ENCODE results near the gene NPHP4. TPM values are rescaled to one million over a fixed set of nuclear protein-coding genes. Genes with fewer than 3 reads are reported as not detected.
A peak's percentile ranks its signal among the peaks of the same experiment; 100 is the strongest.

The NPHP4 gene
- total RNA-seq, 1 experiment from 2014 or later, result 3.9 TPM

DNA sequence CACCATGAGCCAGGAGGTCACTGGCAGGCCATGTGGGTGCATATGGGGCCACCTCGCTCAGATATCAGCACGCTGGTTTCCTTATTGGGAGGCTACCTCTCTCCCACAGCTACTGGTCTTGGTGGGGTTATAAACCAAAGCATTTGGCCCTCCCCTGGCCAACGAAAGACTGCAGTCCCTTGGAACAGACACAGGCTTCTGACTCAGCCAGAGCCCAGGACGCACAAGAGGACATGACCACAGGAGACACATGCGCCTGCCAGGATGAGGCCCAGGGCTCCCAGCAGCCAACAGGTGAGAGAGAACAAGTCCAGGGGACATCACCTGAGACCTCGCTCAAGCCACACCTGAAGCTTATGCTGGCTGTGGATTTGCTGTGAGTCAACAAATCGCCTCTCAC lies 13.8 kb downstream of the NPHP4 start:
- Histone ChIP-seq H3K27me3 (ENCODE audit: low read length) (no peaks in the 10 kb centered on the region), H3K4me2 (ENCODE audit: low read depth, low read length, poor library complexity, severe bottlenecking) (no peak overlapping the region), H3K4me1 (ENCODE audit: low read length) (peaks cover 2% of the 10 kb centered on the region; the same call in 1 of the 2 replicates), H3K79me2 (ENCODE audit: low read length) (no peaks in the 10 kb centered on the region), H3K9me3 (ENCODE audit: low read length) (no peaks in the 10 kb centered on the region), H2AFZ (ENCODE audit: low read length) (no peak overlapping the region), H3K9me2 (replicated peaks; ENCODE audit: insufficient read depth, low read length) (no peaks in the 10 kb centered on the region), H3K9ac (ENCODE audit: low read length) (no peak overlapping the region), H3K4me3 (ENCODE audit: low read length) (no peak overlapping the region), H3K27ac (ENCODE audit: low read length) (no peak overlapping the region), H3K36me3 (ENCODE audit: insufficient read depth, low read length) (no peaks in the 10 kb centered on the region), H4K20me1 (ENCODE audit: insufficient read depth, low read depth, low read length) (no peaks in the 10 kb centered on the region)
- DNase-seq, result no peak

DNA sequence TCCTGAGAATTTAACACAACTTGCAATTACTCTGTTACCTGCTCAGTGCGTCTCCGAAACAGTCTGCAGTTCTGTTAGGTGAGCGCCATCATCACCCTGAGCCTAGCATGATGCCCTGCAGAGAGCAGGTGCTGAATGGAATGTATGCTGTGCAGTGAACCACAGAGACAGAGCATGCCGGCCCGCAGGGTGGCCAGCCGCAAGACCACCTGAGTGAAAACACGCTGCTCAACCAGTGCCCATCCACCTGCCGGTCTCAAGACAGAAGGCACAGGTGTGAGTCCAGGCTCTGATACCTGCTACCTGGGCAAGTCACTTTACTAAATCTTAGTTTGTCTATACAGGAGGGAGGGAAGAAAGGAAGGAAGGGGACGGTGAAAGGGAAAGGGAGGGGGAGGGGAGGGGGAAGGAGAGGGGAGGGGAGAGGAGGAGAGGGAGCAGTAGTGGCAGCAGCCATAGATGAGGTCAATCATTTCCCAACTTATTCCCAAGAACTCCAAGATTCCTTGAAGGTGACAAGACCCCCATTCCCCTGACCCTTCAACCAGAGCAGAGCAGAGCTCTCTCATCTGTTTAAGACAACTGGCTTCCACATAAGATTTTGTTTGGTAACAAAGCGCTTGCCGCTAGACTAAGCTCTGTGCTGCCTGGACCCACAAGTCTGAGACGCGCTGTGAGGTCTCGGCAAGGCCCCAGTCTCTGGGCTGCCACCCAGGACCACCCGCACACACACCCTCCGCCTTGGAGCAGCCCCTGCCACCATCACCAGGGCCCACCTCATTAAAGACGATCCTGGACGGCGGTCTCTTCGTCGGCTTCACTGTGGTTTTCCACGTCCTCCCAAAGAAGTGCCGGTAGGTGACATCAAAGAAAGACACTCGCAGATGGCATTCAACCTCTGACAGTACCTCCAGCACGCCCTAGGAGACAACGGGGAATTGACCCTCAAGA lies 14.5 kb downstream of the NPHP4 start:
- peaks cover 2% of the 10 kb centered on the region; the same call in 1 of the 2 replicates for H3K4me1 ChIP-seq (ENCODE audit: low read length)
- H3K9me2 ChIP-seq (replicated peaks; ENCODE audit: insufficient read depth, low read length), result no peaks in the 10 kb centered on the region
- no peaks in the 10 kb centered on the region for H3K79me2 ChIP-seq (ENCODE audit: low read length)
- no peaks in the 10 kb centered on the region for H3K9me3 ChIP-seq (ENCODE audit: low read length)
- H3K4me3 ChIP-seq (ENCODE audit: low read length), result no peak overlapping the region
- H3K9ac ChIP-seq (ENCODE audit: low read length), result no peak overlapping the region
- H3K4me2 ChIP-seq (ENCODE audit: low read depth, low read length, poor library complexity, severe bottlenecking), result no peak overlapping the region
- no peak overlapping the region for H3K27ac ChIP-seq (ENCODE audit: low read length)
- no peak for DNase-seq
- H3K36me3 ChIP-seq (ENCODE audit: insufficient read depth, low read length), result no peaks in the 10 kb centered on the region
- H2AFZ ChIP-seq (ENCODE audit: low read length), result no peak overlapping the region
- H4K20me1 ChIP-seq (ENCODE audit: insufficient read depth, low read depth, low read length), result no peaks in the 10 kb centered on the region
- H3K27me3 ChIP-seq (ENCODE audit: low read length), result no peaks in the 10 kb centered on the region

DNA sequence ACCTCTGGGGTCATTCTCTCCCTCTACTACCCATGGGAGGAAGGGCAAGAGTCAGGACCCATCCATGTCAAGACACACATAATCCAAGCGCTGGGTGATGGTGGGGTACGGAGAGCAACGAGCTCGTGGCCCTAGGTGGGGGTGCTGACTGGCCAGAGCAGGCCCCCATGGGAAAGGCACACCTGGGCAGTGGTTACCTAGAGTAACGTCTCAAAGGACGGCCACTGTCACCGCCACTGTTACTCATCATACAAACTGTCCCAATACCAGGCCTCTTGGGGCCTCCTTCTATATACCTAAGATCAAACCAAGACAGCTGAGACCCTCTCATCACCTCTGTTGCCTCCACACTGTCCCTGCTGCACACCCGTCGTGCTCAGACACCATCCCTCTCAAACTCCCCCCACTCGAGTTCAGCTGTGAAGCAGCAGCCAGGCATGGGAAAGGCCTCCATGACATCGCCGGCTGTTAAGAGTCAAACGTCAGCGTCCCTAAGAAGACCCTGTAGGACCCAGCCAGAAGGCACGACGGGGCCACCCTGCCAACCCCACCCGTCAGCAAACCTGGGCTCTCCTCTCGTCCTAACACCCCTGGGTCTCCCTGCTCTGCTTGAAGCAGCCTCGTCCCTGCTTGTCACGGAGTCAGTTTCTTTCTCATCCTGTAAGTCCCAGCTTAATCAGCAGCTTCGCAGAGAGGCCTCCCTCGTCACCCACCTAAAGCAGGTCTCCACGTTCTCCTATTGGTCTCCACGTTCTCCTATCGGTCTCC lies 15.3 kb downstream of the NPHP4 start:
- peaks cover 2% of the 10 kb centered on the region; the same call in 1 of the 2 replicates for H3K4me1 ChIP-seq (ENCODE audit: low read length)
- H3K4me3 ChIP-seq (ENCODE audit: low read length), result no peak overlapping the region
- no peaks in the 10 kb centered on the region for H3K36me3 ChIP-seq (ENCODE audit: insufficient read depth, low read length)
- DNase-seq, result no peak
- no peak overlapping the region for H3K9ac ChIP-seq (ENCODE audit: low read length)
- H3K4me2 ChIP-seq (ENCODE audit: low read depth, low read length, poor library complexity, severe bottlenecking), result no peak overlapping the region
- no peaks in the 10 kb centered on the region for H3K27me3 ChIP-seq (ENCODE audit: low read length)
- H3K27ac ChIP-seq (ENCODE audit: low read length), result no peak overlapping the region
- H3K79me2 ChIP-seq (ENCODE audit: low read length), result no peaks in the 10 kb centered on the region
- H2AFZ ChIP-seq (ENCODE audit: low read length), result no peak overlapping the region
- no peaks in the 10 kb centered on the region for H3K9me2 ChIP-seq (replicated peaks; ENCODE audit: insufficient read depth, low read length)
- no peaks in the 10 kb centered on the region for H3K9me3 ChIP-seq (ENCODE audit: low read length)
- no peaks in the 10 kb centered on the region for H4K20me1 ChIP-seq (ENCODE audit: insufficient read depth, low read depth, low read length)

DNA sequence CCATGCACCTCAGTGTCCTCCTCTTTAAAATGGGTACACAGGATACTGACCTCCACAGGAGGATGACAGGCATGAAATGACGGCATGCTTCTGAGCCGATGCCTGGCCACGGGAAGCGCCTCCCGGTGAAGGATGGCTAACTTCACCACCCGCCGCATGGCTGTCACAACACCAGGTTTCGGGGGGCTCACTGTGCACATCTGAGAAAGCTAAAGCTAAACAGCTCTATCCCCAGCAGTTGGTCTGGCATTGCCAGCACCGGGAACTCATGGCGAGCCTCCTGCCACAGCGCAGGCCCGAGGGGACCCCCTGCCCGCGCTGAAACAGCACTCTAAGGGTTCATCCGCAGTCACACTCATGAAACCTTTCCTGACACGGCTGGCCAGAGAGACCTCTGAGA lies 16.0 kb downstream of the NPHP4 start:
- no peaks in the 10 kb centered on the region for H3K79me2 ChIP-seq (ENCODE audit: low read length)
- H2AFZ ChIP-seq (ENCODE audit: low read length), result no peak overlapping the region
- H3K27me3 ChIP-seq (ENCODE audit: low read length), result no peaks in the 10 kb centered on the region
- H3K9me3 ChIP-seq (ENCODE audit: low read length), result no peaks in the 10 kb centered on the region
- H4K20me1 ChIP-seq (ENCODE audit: insufficient read depth, low read depth, low read length), result no peaks in the 10 kb centered on the region
- H3K4me2 ChIP-seq (ENCODE audit: low read depth, low read length, poor library complexity, severe bottlenecking), result no peak overlapping the region
- H3K9me2 ChIP-seq (replicated peaks; ENCODE audit: insufficient read depth, low read length), result no peaks in the 10 kb centered on the region
- peaks cover 2% of the 10 kb centered on the region; the same call in 1 of the 2 replicates for H3K4me1 ChIP-seq (ENCODE audit: low read length)
- no peak overlapping the region for H3K4me3 ChIP-seq (ENCODE audit: low read length)
- DNase-seq, result no peak
- H3K36me3 ChIP-seq (ENCODE audit: insufficient read depth, low read length), result no peaks in the 10 kb centered on the region
- no peak overlapping the region for H3K27ac ChIP-seq (ENCODE audit: low read length)
- H3K9ac ChIP-seq (ENCODE audit: low read length), result no peak overlapping the region

DNA sequence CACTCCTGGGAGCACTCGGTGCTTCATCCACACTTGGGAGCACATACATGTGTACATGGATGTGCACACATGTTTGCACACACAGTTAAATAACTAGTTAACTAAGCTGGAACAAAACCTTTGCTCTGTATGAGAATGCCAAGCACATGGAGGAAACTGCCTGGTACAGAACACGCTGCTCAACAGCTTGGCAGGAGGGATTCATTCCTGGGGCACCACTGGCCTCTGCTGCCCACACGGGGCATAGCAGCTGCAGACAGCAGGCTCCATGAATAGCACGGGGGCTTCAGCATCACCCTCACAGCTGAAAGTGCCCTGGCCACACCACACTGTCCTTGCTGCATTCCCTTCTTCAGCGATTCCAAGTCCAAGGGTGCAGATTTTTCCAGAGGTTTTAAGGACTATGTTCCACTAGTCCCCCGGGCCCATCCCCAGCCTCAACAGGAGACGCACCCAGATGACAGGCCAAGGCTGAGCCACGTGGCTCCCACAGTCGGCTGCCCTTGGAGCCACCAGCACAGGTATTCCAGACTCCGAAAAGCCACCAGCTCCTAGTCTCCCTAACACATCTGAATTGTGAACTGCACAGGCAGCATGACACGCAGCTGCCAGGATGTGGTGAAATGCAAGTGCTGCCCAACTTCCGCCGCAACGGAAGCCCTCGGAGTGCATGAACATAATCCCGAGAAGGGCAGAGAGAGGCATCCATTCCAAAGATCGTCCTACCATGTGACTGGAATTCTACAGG lies 16.9 kb downstream of the NPHP4 start:
- H3K4me3 ChIP-seq (ENCODE audit: low read length), result no peak overlapping the region
- H3K27me3 ChIP-seq (ENCODE audit: low read length), result no peaks in the 10 kb centered on the region
- H3K9me3 ChIP-seq (ENCODE audit: low read length), result no peaks in the 10 kb centered on the region
- H3K79me2 ChIP-seq (ENCODE audit: low read length), result no peaks in the 10 kb centered on the region
- no peak overlapping the region for H3K4me2 ChIP-seq (ENCODE audit: low read depth, low read length, poor library complexity, severe bottlenecking)
- DNase-seq, result peak; percentile 84
- no peak overlapping the region for H3K27ac ChIP-seq (ENCODE audit: low read length)
- H2AFZ ChIP-seq (ENCODE audit: low read length), result no peak overlapping the region
- H3K4me1 ChIP-seq (ENCODE audit: low read length), result no peaks in the 10 kb centered on the region
- H4K20me1 ChIP-seq (ENCODE audit: insufficient read depth, low read depth, low read length), result no peaks in the 10 kb centered on the region
- H3K36me3 ChIP-seq (ENCODE audit: insufficient read depth, low read length), result no peaks in the 10 kb centered on the region
- H3K9me2 ChIP-seq (replicated peaks; ENCODE audit: insufficient read depth, low read length), result no peaks in the 10 kb centered on the region
- H3K9ac ChIP-seq (ENCODE audit: low read length), result no peak overlapping the region

DNA sequence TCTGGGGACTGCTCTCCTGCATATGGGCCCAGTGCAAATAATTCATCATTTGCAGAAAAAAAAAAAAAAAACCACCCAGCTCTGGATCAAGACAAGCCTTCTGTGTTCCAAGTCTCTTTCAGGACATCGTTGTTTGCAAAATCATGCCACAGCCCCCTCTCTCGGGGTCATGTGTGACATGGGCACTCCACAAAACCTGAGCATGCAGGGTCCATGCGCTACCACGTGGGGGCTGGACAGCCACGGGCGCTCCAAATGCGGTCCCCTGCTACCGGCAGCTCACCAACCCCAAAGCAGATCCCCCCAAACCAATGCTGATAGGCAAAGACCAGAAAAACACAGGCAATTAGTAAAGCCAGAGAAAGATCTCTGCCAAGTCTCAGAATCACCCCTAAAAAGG lies 17.6 kb downstream of the NPHP4 start:
- Histone ChIP-seq H4K20me1 (ENCODE audit: insufficient read depth, low read depth, low read length) (no peaks in the 10 kb centered on the region), H3K27ac (ENCODE audit: low read length) (no peak overlapping the region), H3K4me2 (ENCODE audit: low read depth, low read length, poor library complexity, severe bottlenecking) (no peak overlapping the region), H3K9me3 (ENCODE audit: low read length) (no peaks in the 10 kb centered on the region), H3K4me3 (ENCODE audit: low read length) (no peak overlapping the region), H3K9me2 (replicated peaks; ENCODE audit: insufficient read depth, low read length) (no peaks in the 10 kb centered on the region), H3K4me1 (ENCODE audit: low read length) (no peaks in the 10 kb centered on the region), H3K36me3 (ENCODE audit: insufficient read depth, low read length) (no peaks in the 10 kb centered on the region), H3K79me2 (ENCODE audit: low read length) (no peaks in the 10 kb centered on the region), H3K27me3 (ENCODE audit: low read length) (no peaks in the 10 kb centered on the region), H2AFZ (ENCODE audit: low read length) (no peak overlapping the region), H3K9ac (ENCODE audit: low read length) (no peak overlapping the region)
- DNase-seq, result no peak

DNA sequence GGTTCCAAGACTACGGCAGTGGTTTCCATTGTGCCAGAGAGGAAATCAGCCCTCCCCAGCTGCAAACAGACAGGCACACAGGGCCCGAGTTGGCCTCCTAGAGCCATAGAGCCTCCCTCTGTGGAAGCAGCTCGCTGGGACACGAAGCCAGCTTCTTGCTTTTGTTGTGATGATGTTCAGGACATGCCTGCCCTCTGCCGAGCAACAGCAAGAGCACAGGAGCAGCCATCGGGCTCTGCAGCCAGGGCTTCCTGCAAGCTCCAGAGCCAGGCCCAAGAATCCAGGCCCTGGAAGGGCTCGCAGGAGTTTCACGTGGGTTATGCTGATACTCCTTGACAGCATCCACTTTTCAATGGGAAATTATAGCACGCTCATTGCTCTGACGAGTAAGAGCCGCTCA lies 18.5 kb downstream of the NPHP4 start:
- Histone ChIP-seq H3K9me2 (replicated peaks; ENCODE audit: insufficient read depth, low read length) (no peaks in the 10 kb centered on the region), H4K20me1 (ENCODE audit: insufficient read depth, low read depth, low read length) (no peaks in the 10 kb centered on the region), H3K27me3 (ENCODE audit: low read length) (no peaks in the 10 kb centered on the region), H3K4me3 (ENCODE audit: low read length) (no peak overlapping the region), H3K27ac (ENCODE audit: low read length) (no peak overlapping the region), H3K79me2 (ENCODE audit: low read length) (no peaks in the 10 kb centered on the region), H3K9ac (ENCODE audit: low read length) (no peak overlapping the region), H3K4me2 (ENCODE audit: low read depth, low read length, poor library complexity, severe bottlenecking) (no peak overlapping the region), H3K9me3 (ENCODE audit: low read length) (no peaks in the 10 kb centered on the region), H3K36me3 (ENCODE audit: insufficient read depth, low read length) (no peaks in the 10 kb centered on the region), H3K4me1 (ENCODE audit: low read length) (no peaks in the 10 kb centered on the region), H2AFZ (ENCODE audit: low read length) (no peak overlapping the region)
- DNase-seq, result no peak

DNA sequence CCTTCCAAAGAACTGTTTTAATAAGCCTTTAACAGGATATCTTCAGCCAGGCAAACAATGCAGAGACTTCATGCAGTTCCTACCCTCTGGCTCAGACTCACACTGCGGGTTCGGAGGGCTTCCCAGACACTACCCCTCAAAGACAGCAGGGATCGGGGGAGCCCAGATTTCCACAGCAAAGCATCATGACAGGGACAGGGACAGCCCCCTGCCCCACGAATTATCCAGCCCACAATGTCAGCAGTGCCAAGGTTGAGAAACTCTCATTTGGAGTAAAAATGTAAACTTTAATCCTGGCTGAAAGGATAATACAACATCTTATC lies 20.1 kb downstream of the NPHP4 start:
- H3K4me2 ChIP-seq (ENCODE audit: low read depth, low read length, poor library complexity, severe bottlenecking), result no peak overlapping the region
- H2AFZ ChIP-seq (ENCODE audit: low read length), result no peak overlapping the region
- H3K27me3 ChIP-seq (ENCODE audit: low read length), result no peaks in the 10 kb centered on the region
- H4K20me1 ChIP-seq (ENCODE audit: insufficient read depth, low read depth, low read length), result no peaks in the 10 kb centered on the region
- no peak overlapping the region for H3K27ac ChIP-seq (ENCODE audit: low read length)
- H3K9me2 ChIP-seq (replicated peaks; ENCODE audit: insufficient read depth, low read length), result no peaks in the 10 kb centered on the region
- H3K79me2 ChIP-seq (ENCODE audit: low read length), result no peaks in the 10 kb centered on the region
- no peaks in the 10 kb centered on the region for H3K4me1 ChIP-seq (ENCODE audit: low read length)
- no peak for DNase-seq
- no peaks in the 10 kb centered on the region for H3K9me3 ChIP-seq (ENCODE audit: low read length)
- no peak overlapping the region for H3K9ac ChIP-seq (ENCODE audit: low read length)
- H3K36me3 ChIP-seq (ENCODE audit: insufficient read depth, low read length), result no peaks in the 10 kb centered on the region
- H3K4me3 ChIP-seq (ENCODE audit: low read length), result no peak overlapping the region

All from Karpas-422 (cell line).